Ovary (tissue), 9 donors: ENCODE results near the gene DDRGK1. TPM values are rescaled to one million over a fixed set of nuclear protein-coding genes. Genes with fewer than 3 reads are reported as not detected.

ENCODE experiments used
- DNase-seq, 5 donors: peaks; one replicate each; pipeline ENCODE4 v3.0.0-alpha.2; 2019 to 2020
- H3K27ac ChIP-seq, 2 donors: fragments of 200-600 bp; one replicate each; pipeline versions ENCODE4 v1.5.1 to v1.8.0; 2019 to 2022
- H3K27me3 ChIP-seq: fragments of 200-600 bp; one replicate; pipeline ENCODE4 v1.8.0; 2022
- H3K36me3 ChIP-seq: fragments of 200-600 bp; sonication (generic); one replicate; pipeline ENCODE4 v1.5.1; 2019
- H3K4me1 ChIP-seq: one replicate; pipeline ENCODE4 v1.8.1; 2013; ENCODE audit warnings: mild to moderate bottlenecking, moderate library complexity; ENCODE audit not compliant: insufficient read depth
- H3K4me3 ChIP-seq: fragments of 200-600 bp; sonication (generic); one replicate; pipeline ENCODE4 v1.5.1; 2017
- H3K9me3 ChIP-seq, 2 donors: fragments of 200-600 bp in 1 of 2; sonication (generic) in 1 of 2; one replicate each; pipeline versions ENCODE4 v1.5.1 to v1.8.1; 2013 to 2019; ENCODE audit warnings: mild to moderate bottlenecking in 1 of 2, moderate library complexity in 1 of 2
- CTCF ChIP-seq, 3 donors: fragments of 450-650 bp in 2 of 3; fragments of 200-600 bp in 1 of 3; IDR thresholded peaks; one replicate each; pipeline versions ENCODE4 v1.5.1 to v1.8.0; 2016 to 2022; ENCODE audit warnings: antibody characterized with exemption in 3 of 3, mild to moderate bottlenecking in 1 of 3
- EP300 ChIP-seq: sonication (generic); formaldehyde crosslinking; IDR thresholded peaks from one replicate; pipeline ENCODE4 v1.6.1; 2017; ENCODE audit warnings: antibody characterized with exemption
- POLR2A ChIP-seq: fragments of 450-650 bp; IDR thresholded peaks from one replicate; pipeline ENCODE4 v1.6.1; 2017; ENCODE audit warnings: antibody characterized with exemption, mild to moderate bottlenecking, moderate library complexity
- WGBS, 3 donors: extraction: QIAGEN DNeasy Blood & Tissue Kit in 1 of 3; methylation state at CpG; one replicate each; pipeline versions ENCODE4 v1.1.5 to v1.1.7; 2013 to 2017; 5-methylcytosine and 5-hydroxymethylcytosine counted together
- intact Hi-C, 4 donors: fragments of 100-400 bp; cut with DNase I; formaldehyde crosslinking; loops; one replicate each; pipeline versions ENCODE4 v1.11.0 to v1.15.1; 2022 to 2023
- polyA plus RNA-seq, 2 donors: library from polyadenylated mRNA; stranded (reverse); fragments of 200-250 nt in 1 of 2; fragments of 350-450 nt in 1 of 2; fragmentation: Illumina TruSeq in 1 of 2; extraction: RNeasy Lipid Tissue Mini Kit (QIAGEN cat#74804) in 1 of 2; gene quantifications; one replicate each; pipeline ENCODE4 v1.2.3, GENCODE V29; 2013 to 2014
- total RNA-seq, 7 donors: library from RNA; depleted of rRNA in 2 of 7; stranded (reverse); fragments of >200 nt in 2 of 7; fragmentation: NEBNext Ultra II Directional in 3 of 7; extraction: Animal tissue kit (Norgen Biotek cat#: 25700) in 3 of 7; gene quantifications; one replicate each; pipeline versions ENCODE4 v1.1.0 to v1.2.4, GENCODE V29; 2016 to 2023
- donor health status: DM: no; HTN: no; CAD: no; lungs with moderate emphysema.
- donor health status: DM: no; HTN: no; CAD: no.
- donor health status: Bipolar disorder and iron deficiency.
- donor health status: DM: yes; HTN: yes; CAD: no.
- donor health status: DM: no; HTN: no; CAD: no.
- donor health status: DM: yes; HTN: yes; CAD: no.

DDRGK1 gene
- total and polyA plus RNA-seq, 9 donors: 38.5 to 63.9 (median 52.5) TPM

GRCh38 chr20:3245711-3246110 is 41.2 kb upstream of the DDRGK1 start:
- Histone ChIP-seq H3K4me3 (no peak overlapping the region), H3K9me3 (no peaks in the 10 kb centered on the region), H3K4me1 (peaks cover 6% of the 10 kb centered on the region), H3K36me3 (no peaks in the 10 kb centered on the region), H3K27me3 (no peaks in the 10 kb centered on the region), H3K27ac (no peak overlapping the region)
- TF ChIP-seq EP300 (no peak), POLR2A (no peak), CTCF (IDR thresholded peaks at IDR 0.05) (no peak)
- intact Hi-C loops: no loop called here
- WGBS, 3 donors: 48 to 66% (median 63%) methylated on average over 4 of the region's 4 CpGs
- DNase-seq: no peak

DNA sequence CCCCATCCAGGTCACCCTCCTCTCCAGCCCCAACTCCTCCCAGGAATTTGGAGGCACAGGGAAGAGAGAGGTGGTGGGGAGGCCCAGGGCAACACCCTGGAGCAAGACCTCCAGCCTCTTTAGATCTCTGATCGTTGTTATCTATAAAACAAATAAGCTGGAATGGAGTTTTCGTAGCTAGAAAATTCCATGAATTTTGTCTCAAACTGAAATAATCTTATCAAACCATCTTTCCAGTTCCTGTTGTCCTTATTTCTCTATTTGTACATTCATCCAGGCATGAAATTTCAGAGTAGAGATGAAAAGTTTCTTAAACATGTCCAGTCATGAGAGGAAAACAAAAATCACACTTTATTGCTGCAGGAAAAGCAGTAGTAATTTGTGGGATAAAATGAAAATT is 40.7 kb upstream of the DDRGK1 start:
- intact Hi-C loops: no loop called here
- DNase-seq: no peak
- peaks cover 6% of the 10 kb centered on the region for H3K4me1 ChIP-seq
- H3K27ac ChIP-seq: no peak overlapping the region
- no peaks in the 10 kb centered on the region for H3K27me3 ChIP-seq
- H3K4me3 ChIP-seq: no peak overlapping the region
- 67 to 71% (median 68%) methylated on average over 2 of the region's 2 CpGs for WGBS, 3 donors
- no peaks in the 10 kb centered on the region for H3K9me3 ChIP-seq
- H3K36me3 ChIP-seq: no peaks in the 10 kb centered on the region
- TF ChIP-seq CTCF (IDR thresholded peaks at IDR 0.05) (no peak), POLR2A (no peak), EP300 (no peak)

DNA sequence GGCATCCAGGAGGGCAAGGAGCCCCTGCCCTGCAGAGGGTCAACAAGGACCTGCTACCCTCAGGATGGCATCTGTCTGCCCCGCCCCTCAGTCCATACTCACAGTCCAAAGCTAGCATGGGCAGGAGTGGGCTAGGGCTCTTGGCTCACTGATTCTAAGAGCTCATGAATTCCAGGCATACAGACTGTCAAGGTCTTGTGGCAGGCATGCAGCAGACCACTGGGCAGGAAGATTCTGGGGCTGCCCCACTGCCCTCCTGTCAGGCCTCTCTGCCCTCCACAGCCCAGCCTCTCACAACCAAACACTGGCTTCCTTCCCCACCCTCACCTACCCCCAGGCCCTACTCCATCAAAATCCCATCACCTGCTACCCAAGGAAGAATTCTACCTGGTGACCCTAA is 40.1 kb upstream of the DDRGK1 start:
- no peak for DNase-seq
- TF ChIP-seq CTCF (IDR thresholded peaks at IDR 0.05) (no peak), POLR2A (no peak), EP300 (no peak)
- no peaks in the 10 kb centered on the region for H3K36me3 ChIP-seq
- H3K9me3 ChIP-seq: no peaks in the 10 kb centered on the region
- no peak overlapping the region for H3K27ac ChIP-seq
- intact Hi-C loops: no loop called here
- 77 to 93% (median 89%) methylated on average over 1 of the region's 1 CpG for WGBS, 3 donors
- H3K27me3 ChIP-seq: no peaks in the 10 kb centered on the region
- peaks cover 9% of the 10 kb centered on the region for H3K4me1 ChIP-seq
- no peak overlapping the region for H3K4me3 ChIP-seq

DNA sequence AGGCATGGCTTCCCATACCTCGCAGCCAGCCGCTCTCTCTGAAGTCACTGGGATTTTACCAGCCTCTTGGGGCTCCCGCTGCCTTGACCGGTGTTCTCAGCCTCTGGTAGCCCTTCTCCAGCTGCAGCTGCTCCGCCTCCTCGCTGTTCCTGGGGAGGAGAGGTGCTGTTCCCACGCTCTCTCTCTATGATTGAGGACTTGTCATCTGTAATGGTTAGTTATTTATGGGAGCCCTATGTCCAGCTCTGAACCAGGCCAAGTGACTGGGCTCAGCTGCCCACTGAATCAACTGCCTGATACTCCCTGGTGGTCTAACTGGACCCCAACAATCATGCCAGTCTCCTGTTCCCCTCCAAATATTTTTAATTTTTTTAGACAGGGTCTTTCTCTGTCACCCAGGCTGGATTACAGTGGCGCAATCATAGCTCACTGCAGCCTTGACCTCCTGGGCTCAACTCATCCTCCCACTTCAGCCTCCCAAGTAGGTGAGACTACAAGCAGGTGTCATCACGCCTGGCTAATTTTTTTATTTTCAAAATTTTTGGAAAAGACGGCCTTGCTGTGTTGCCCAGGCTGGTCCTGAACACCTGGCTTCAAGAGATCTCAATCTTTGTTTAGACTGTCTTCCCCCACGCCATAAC is 39.4 kb upstream of the DDRGK1 start:
- TF ChIP-seq CTCF (IDR thresholded peaks at IDR 0.05): no peak
- no peak for TF ChIP-seq EP300
- no peak for TF ChIP-seq POLR2A
- H3K4me1 ChIP-seq: peaks cover 8% of the 10 kb centered on the region
- no peak overlapping the region for H3K4me3 ChIP-seq
- 31 to 34% (median 34%) methylated on average over 11 of the region's 11 CpGs for WGBS, 3 donors
- intact Hi-C loops: no loop called here
- H3K27me3 ChIP-seq: peaks cover 4% of the 10 kb centered on the region
- no peak overlapping the region for H3K27ac ChIP-seq
- no peaks in the 10 kb centered on the region for H3K9me3 ChIP-seq
- DNase-seq: no peak
- no peaks in the 10 kb centered on the region for H3K36me3 ChIP-seq
